Measurements from ENCODE around the gene TBXAS1.
"Not testable (repeated sequence)": the region's sequence is repeated elsewhere in the genome, so short reads cannot be mapped to it uniquely, and the experiment has no call there.

TBXAS1 gene

DNA sequence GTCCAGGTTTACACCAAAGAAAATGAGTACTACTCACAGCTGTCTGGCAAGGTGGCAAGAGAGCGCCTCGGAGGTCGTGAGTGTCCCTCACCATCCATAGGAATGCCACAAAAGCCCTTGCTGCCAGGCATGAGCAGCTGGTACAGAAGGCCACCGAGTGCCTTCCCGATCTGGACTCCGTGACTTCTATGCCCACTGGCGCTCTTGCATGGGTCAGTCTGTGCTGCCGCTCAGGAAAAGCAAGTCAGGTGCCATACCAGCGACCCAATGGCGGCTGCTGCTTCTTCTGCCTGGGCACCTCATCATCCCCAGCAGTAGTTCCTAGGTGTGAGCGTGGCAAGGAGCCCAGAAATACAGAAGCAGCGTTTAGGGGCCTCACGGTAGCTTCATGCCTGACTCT lies 11.7 kb downstream of the TBXAS1 start:
- ATAC-seq = no peak
- Mint-ChIP-seq H3K27me3 (no peaks in the 10 kb centered on the region), H3K4me1 (peaks cover 28% of the 10 kb centered on the region), H3K36me3 (no peaks in the 10 kb centered on the region), H3K4me3 (no peak overlapping the region), H3K27ac (no peak overlapping the region), H3K9me3 (peaks cover 10% of the 10 kb centered on the region)

DNA sequence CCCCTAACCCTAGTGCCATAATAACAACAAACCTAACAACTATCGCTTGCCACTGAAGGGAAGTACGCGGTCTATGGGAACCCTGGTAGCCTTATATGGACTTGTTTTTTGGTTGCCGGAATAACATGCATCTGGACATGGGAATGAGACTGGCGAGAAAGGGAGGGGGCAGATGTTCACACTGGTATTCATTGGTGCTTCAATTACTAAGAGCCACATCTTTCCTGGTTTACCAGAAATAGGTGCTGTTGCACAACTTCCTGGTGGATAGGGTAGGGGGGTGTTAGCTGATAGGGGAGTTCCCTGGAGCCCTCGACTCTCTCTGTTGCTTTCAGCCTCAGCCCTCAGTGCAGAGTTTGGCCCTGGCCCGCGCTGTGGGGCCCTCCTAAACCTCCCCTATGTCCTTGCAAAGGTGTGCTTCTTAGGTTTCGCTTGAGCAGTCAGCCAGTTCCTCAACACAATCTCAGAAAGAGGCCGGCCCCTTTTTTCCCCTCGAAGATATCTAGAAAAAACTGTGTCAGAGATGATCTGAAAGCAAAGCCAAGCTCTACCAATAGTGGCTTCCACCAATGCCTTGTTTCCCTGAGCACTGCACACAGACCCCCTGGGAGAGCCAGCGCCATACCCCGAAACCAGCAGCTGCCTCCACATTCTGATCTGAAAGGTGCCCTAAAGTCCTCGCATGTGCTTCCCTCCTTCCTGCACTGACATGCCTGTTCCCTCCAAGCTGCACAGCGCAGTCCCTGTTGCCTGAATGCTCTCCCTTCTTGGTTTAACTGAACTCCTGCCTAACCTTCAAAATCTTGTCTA lies 13.5 kb downstream of the TBXAS1 start:
- ATAC-seq = peak; percentile 81
- Mint-ChIP-seq H3K27me3 (no peaks in the 10 kb centered on the region), H3K27ac (peak overlapping the region; percentile 32), H3K4me1 (peaks cover 21% of the 10 kb centered on the region), H3K9me3 (no peaks in the 10 kb centered on the region), H3K4me3 (no peak overlapping the region), H3K36me3 (peaks cover 5% of the 10 kb centered on the region)

DNA sequence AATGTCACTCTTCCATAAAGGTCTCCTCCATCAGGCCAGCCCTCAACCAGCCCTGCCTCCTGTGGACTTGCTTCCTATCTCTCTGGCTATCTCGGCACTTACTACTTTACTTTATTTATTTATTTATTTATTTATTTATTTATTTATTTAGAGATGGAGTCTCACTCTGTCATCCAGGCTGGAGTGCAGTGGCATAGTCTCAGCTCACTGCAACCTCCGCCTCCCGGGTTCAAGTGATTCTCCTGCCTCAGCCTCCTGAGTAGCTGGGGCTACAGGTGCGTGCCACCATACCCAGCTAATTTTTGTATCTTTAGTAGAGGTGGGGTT lies 14.1 kb downstream of the TBXAS1 start:
- peaks cover 21% of the 10 kb centered on the region for H3K4me1 Mint-ChIP-seq
- not testable (repeated sequence) for H3K27ac Mint-ChIP-seq, H3K9me3 Mint-ChIP-seq, H3K36me3 Mint-ChIP-seq, ATAC-seq, H3K27me3 Mint-ChIP-seq, H3K4me3 Mint-ChIP-seq

DNA sequence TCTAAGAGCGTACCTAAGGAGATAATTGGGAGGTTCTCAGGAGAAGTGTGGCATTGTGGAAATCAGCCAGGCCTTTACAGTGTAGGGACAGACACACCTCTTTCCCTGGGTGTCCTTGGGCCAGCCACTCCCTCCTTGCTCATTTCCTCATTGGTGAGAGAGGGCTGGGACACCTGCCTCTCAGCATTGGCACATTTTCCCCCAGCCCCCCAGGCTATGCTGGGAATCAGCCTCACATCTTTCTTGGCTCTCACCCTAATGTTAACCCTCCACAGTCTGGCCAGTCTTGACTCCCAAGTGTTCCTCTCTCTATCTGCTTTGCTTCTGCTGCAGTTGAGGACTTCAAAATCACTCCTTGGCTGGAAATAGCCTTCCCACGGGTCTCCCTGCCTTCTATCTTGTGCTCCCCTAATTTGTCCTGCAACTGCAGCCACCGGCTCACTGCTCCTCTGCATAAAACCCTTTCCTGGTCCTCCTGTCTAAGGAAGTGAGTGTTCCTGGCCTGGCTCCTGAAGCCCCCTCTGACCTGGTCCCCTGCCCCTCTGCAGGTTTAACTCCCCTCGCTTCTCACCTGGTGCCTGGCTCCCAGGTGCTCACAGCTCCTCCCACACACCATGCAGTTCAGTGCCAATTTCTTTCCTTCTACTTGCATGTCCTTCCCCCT lies 15.8 kb downstream of the TBXAS1 start:
- peaks cover 21% of the 10 kb centered on the region for H3K4me1 Mint-ChIP-seq
- H3K27me3 Mint-ChIP-seq = no peaks in the 10 kb centered on the region
- no peak overlapping the region for H3K27ac Mint-ChIP-seq
- no peaks in the 10 kb centered on the region for H3K9me3 Mint-ChIP-seq
- peaks cover 7% of the 10 kb centered on the region for H3K36me3 Mint-ChIP-seq
- H3K4me3 Mint-ChIP-seq = no peak overlapping the region
- ATAC-seq = no peak

DNA sequence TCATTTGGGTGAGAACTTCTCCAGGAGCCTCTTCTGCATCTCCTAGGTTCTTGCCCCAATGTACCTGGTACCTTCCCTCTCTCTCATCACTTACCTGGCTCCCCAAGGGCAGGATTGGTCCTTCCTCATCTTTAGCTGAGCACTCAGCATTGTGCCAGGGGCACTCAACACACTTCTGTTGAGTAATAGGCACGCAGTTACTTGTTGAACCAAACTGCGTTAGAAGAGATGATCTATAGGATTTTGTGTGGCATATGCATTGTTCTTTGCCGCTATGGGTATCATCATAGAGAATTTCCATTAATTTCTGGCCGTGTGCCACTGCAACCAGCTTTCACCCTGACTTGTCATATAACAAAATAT lies 16.4 kb downstream of the TBXAS1 start:
- no peaks in the 10 kb centered on the region for H3K27me3 Mint-ChIP-seq
- no peak for ATAC-seq
- H3K36me3 Mint-ChIP-seq = peaks cover 7% of the 10 kb centered on the region
- no peaks in the 10 kb centered on the region for H3K9me3 Mint-ChIP-seq
- peaks cover 21% of the 10 kb centered on the region for H3K4me1 Mint-ChIP-seq
- no peak overlapping the region for H3K27ac Mint-ChIP-seq
- no peak overlapping the region for H3K4me3 Mint-ChIP-seq

DNA sequence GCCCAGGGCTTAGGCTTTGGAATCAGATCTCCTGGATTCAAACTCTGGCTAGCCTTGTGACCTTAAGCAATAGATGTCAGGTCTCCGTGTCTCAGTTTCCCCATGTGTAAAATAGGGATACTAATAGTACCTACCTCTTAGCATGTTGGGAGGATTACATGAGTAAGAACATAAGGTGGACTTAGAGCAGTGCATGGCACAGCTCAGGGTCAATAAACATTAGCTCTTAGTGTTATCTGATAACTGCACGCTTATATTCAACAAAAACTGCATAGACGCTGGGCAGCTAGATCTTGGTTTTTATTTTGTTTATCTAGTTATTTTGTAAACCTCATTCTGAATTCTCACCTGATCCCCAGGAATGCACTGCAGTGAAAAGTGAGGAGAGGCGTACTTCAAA lies 17.2 kb downstream of the TBXAS1 start:
- Mint-ChIP-seq H3K4me3 (no peak overlapping the region), H3K9me3 (no peaks in the 10 kb centered on the region), H3K36me3 (peaks cover 7% of the 10 kb centered on the region), H3K27me3 (no peaks in the 10 kb centered on the region), H3K27ac (no peak overlapping the region), H3K4me1 (peaks cover 21% of the 10 kb centered on the region)
- ATAC-seq = no peak

DNA sequence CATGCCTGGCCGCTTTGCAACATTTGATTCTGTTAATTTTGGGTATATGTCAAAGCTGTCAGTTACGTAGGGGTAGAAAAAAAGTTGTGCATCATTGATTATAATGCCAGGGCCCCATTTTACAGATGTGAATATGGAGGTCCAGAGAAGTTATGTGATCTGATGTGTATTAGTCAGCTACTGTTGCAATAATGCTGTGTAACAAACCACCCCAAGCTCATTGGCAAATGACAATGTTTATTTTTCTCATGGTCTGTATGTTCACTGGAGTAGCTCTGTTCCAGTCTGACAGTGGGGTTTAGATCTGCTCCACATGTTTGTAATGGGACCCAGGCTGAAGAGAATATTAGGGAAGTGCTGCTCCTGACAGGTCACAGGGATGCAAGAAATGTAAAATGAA lies 19.2 kb downstream of the TBXAS1 start:
- Mint-ChIP-seq H3K4me3 (no peak overlapping the region), H3K4me1 (peaks cover 13% of the 10 kb centered on the region), H3K27me3 (no peaks in the 10 kb centered on the region), H3K36me3 (peaks cover 7% of the 10 kb centered on the region), H3K9me3 (no peaks in the 10 kb centered on the region), H3K27ac (no peak overlapping the region)
- no peak for ATAC-seq

DNA sequence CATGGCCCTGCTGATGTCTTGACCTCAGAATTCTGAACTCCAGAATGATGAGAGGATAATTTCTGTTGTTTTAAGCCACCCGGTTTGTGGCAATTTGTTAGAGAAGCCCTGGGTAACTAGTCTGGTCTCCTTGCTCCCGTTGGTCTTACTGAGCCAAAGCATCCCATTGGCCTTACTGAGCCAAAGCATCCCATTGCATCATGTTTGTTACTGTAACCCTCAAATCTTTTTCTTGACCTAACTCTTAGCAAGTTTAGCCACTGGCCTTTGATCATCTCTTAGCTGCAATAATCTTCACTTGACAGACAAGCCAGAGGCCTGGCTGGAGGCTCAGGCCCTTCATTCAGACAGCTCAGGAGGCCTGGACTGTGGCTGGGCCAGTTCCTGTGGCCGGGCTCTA lies 21.8 kb downstream of the TBXAS1 start:
- Mint-ChIP-seq H3K36me3 (peaks cover 7% of the 10 kb centered on the region), H3K27me3 (no peaks in the 10 kb centered on the region), H3K27ac (no peak overlapping the region), H3K4me1 (peaks cover 25% of the 10 kb centered on the region), H3K4me3 (no peak overlapping the region), H3K9me3 (no peaks in the 10 kb centered on the region)
- ATAC-seq = no peak

DNA sequence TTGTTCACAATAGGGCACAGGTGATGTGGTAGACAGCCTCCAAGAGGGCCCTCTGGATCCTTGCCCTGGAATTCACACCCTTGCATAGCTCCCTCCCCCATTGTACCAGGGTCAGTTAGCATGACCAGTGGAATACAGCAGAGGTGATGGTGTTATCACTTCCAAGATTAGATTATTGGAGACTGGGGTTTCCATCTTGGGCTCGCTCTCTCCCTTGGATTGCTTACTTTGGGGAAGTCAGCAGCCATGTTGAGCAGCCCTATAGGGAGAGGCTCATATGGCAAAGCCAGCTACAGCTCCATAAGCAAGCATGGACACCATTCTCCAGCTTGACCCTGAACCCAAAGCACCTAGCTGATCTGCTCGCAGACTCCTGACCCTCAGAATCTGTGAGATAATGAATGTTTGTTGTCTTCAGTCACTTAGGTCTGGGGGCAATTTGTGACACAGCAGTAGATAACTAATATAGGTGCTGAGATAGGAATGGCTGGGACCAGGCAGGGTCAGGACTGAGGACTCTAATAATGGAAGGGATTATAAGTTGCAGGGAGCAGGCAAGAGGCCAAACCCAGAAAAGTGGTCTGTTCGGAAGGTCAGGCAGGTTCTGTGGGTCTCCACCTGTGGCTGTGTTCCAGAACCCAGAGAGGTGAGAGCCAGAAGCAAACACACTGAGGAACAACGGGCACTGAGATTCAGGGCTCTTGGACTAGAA lies 22.9 kb downstream of the TBXAS1 start:
- Mint-ChIP-seq H3K27me3 (no peaks in the 10 kb centered on the region), H3K9me3 (no peaks in the 10 kb centered on the region), H3K4me1 (peaks cover 32% of the 10 kb centered on the region), H3K36me3 (peaks cover 7% of the 10 kb centered on the region), H3K4me3 (no peak overlapping the region), H3K27ac (no peak overlapping the region)
- no peak for ATAC-seq

DNA sequence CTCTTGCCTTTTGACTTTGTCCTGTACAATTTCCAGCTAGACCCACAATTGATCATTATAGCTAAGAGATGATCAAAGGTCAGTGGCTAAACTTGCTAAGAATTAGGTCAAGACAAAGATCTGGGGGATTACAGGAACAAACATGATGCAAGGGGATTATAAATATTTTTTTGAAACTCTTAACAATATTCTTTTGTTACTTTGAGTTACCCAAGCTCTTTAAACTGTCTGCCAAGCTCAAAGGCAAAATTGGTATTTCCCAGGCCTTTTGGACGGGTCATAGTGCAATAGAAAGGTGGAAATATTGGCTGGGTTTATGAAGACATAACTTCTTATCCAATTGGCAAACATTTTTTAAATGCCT lies 23.4 kb downstream of the TBXAS1 start:
- no peak for ATAC-seq
- Mint-ChIP-seq H3K36me3 (peaks cover 4% of the 10 kb centered on the region), H3K4me3 (no peak overlapping the region), H3K27ac (no peak overlapping the region), H3K27me3 (no peaks in the 10 kb centered on the region), H3K9me3 (no peaks in the 10 kb centered on the region), H3K4me1 (peaks cover 32% of the 10 kb centered on the region)

DNA sequence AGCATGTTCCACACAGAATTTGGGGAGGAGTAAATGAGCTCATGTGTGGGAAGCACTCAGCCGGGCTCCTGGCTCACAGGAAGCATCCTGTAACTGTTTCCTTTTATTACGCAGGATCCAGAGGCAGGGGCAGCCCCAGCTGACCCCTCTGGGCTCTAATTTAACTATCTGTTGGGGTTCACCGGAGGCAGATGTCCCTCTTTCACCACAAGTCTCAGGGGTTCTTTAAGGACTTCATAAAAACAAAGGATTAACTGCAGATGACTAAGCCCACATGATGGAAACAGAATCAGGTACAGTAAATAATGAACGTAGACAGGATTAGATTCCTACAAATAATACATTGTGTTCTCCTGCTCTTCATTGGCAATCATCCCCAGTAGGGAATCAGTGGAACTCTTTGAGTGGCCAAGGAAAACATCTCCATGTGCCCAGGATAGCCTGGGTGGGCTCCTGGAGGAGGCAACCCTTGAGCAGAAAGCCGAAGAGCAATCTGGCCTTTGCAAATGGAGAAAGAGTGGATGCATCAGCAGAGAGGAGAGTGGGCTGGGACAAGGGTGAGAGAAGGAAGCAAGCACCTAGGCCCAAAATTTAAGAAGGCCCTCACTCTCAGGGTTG lies 24.6 kb downstream of the TBXAS1 start:
- Mint-ChIP-seq H3K36me3 (no peaks in the 10 kb centered on the region), H3K27me3 (no peaks in the 10 kb centered on the region), H3K27ac (peak overlapping the region; percentile 7), H3K9me3 (no peaks in the 10 kb centered on the region), H3K4me3 (no peak overlapping the region), H3K4me1 (peaks cover 32% of the 10 kb centered on the region)
- no peak for ATAC-seq

DNA sequence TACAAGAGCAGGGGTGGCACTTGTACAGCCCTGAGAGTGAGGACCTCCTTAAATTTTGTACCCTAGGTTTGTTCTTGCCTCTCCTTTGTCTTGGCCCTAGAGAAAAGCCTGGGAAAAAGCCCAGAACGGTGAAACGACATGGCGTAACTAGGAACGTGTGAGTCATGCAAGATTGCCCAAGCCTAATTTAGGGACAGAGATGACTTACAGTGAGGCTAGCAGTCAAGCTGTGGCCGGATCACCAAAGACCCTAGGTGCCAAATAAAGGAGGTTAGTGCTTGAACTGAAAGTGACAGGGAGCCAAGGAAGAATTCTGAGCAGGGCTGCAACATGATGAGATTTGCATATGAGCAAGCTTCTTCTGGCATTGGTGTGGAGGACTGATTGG lies 25.1 kb downstream of the TBXAS1 start:
- Mint-ChIP-seq H3K36me3 (no peaks in the 10 kb centered on the region), H3K27ac (peak overlapping the region; percentile 7), H3K4me1 (peaks cover 32% of the 10 kb centered on the region), H3K27me3 (no peaks in the 10 kb centered on the region), H3K4me3 (no peak overlapping the region), H3K9me3 (no peaks in the 10 kb centered on the region)
- ATAC-seq = no peak

DNA sequence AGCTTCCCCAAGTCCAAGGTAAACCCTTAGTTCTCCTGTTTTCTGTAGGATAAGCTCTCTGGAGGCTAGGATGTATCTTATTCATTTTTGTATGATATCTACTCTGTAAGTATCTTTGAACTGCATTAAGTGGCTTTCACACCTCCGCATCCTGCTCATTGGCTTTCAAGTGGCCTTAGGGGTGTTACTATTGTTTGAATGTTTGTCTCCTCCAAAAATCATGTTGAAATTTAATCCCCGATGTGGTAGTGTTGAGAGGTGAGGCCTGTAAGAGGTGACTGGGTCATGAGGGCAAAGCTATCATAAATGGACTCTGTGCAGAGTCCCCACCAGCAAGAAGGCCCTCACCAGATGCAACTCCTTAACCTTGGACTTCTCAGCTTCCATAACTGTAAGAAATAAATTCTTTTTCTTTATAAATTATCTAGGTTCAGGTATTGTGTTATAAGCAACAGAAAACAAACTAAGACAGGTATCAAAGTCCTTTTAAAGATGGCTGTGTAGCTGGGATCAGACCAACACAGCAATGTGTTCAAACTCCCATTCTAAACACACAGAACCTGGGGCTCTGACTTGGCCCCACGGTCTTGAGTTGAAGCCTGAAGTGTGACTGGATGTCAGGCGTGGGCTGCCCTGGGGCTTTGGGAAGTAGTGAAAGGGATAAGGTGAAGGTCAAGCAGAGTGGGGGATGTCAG lies 25.9 kb downstream of the TBXAS1 start:
- H3K4me1 Mint-ChIP-seq = peaks cover 34% of the 10 kb centered on the region
- no peak for ATAC-seq
- no peaks in the 10 kb centered on the region for H3K36me3 Mint-ChIP-seq
- no peaks in the 10 kb centered on the region for H3K9me3 Mint-ChIP-seq
- H3K27me3 Mint-ChIP-seq = no peaks in the 10 kb centered on the region
- peak overlapping the region; percentile 72 for H3K27ac Mint-ChIP-seq
- no peak overlapping the region for H3K4me3 Mint-ChIP-seq

DNA sequence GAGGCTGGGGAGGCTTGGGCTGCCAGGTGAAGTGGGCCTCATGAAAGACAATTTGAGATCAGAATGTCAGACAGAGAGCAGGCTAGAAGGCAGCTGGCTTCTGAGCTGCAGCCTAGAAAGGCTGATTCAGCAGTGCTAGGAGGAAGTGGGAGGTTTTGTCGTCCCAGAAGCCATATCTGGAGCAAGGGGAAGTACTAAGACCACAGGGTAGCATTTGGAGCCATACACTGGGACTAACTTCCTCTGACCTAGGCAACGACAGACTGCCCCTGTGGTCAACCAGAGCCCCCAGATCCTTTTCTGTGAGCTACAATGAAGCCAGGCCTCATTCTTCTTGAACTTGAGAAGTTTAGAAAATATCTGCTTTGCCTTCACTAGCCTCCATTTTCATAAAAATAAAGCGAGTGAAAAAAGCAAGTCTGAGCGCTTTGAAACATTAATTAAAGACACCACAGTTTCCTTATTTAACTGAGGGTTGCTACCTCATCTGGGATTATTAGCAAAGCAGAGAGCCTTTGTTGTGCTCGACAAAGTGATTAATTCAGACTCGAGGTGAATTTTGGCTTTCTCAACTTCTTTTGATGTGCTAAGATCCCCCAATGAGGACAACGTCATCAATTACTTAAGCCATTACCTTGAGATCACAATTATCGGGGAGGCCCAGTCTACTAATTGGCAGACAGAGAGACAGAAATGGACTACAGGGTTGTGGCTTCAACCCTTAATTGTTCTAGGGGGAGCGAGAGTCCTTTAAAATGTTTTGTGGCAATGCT lies 26.6 kb downstream of the TBXAS1 start:
- Mint-ChIP-seq H3K36me3 (no peaks in the 10 kb centered on the region), H3K27me3 (no peaks in the 10 kb centered on the region), H3K4me3 (no peak overlapping the region), H3K9me3 (no peaks in the 10 kb centered on the region), H3K27ac (peak overlapping the region; percentile 72), H3K4me1 (peaks cover 41% of the 10 kb centered on the region)
- ATAC-seq = peak; percentile 87
